GM10266 (cell line): ENCODE results near the gene TADA3.

Experiments used
- DNase-seq: peaks from one replicate; pipeline ENCODE4 v3.0.0; 2012; ENCODE audit errors: extremely low spot score
- CTCF ChIP-seq: IDR thresholded peaks from 2 replicates; pipeline ENCODE4 v1.5.1; 2012; ENCODE audit warnings: mild to moderate bottlenecking, low read depth; ENCODE audit not compliant: control insufficient read depth, insufficient read depth; ENCODE audit errors: missing control alignments

Gene TADA3

GRCh38 chr3:9792405-9793160, at the start of gene TADA3, which contains the start of gene ARPC4:
Gene TADA3, minus strand, starts transcription at chr3:9792473. Its CDS starts 1,007 bp downstream, at chr3:9791466.
Gene ARPC4, plus strand, starts transcription at chr3:9793082. Its CDS starts 40 bp downstream, at chr3:9793122.
- DNase-seq, result peak; percentile 93
- no peak for TF ChIP-seq CTCF

DNA sequence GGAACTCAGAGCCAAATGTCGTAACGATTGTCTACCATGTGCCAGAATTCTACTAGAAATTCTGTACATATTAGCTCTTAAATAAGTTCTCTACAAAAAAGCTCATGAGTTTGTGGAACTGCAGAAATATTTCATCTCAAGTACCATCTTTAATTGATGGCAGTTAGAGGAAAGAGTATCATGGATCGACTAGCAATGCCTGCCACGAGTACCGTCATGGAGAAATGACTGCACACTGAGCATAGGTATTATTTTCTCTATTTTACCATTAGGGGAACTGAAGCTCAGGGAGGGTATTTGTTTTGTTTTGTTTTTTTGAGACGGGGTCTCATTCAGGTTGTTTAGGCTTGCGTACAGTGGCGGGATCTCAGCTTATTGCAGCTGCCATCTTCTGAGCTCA, 48.7 kb upstream of the TADA3 start:
- DNase-seq, result no peak
- no peak for TF ChIP-seq CTCF

- DNase-seq, result no peak
- no peak for TF ChIP-seq CTCF
These were observed 46.6 kb upstream of the TADA3 start for GRCh38 chr3:9838856-9839255.

DNA sequence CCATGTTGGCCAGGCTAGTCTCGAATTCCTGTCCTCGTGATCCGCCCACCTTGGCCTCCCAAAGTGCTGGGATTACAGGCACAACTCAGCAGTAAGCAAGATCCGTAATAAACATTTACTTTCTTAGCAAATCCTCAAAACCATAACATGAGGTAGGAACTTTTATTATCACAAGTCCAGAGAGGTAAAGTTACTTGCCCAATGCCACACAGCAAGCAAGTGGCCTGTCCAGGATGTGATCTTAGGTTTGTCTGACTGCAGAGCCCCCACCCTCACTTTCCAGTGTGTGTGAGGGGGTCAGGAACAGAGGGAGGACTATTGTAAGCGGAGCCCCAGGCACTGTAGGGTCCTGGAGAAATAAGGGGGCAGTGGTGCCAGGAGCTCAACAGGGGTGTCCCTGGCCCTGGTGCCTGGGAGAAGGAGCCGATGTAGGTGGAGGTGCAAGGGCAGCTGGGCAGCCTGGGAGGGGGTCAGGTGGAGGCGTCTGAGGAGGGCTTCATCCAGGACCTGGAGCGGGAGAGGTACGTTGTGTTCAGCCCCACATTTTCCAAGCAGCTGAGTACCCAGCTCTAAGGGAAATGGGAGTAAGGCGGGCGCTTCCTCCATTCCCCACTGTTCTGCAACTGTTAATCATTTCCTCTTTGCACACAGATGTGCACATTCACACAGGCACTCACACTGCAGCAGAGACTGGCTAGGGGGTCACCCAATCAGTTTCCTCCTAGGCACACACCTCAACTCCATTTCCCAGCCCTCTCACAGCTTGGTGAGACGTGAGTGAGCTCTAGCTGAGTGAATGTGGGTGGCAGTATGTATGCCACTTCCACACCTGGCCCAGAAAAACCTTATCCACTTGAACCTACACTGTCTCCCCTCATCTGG, 45.7 kb upstream of the TADA3 start:
- no peak for DNase-seq
- TF ChIP-seq CTCF, result no peak

GRCh38 chr3:9834520-9835380, 42.5 kb upstream of the TADA3 start:
- no peak for DNase-seq

GRCh38 chr3:9833078-9833477, 40.8 kb upstream of the TADA3 start:
- DNase-seq, result no peak
- no peak for TF ChIP-seq CTCF

More at GRCh38 chr3:9834520-9835380, 42.5 kb upstream of the TADA3 start:
- no peak for TF ChIP-seq CTCF
